Posterior cingulate gyrus (tissue), 11 donors: ENCODE data around the gene IL18BP.
A peak's percentile ranks its signal among the peaks of the same experiment; 100 is the strongest.

Source experiments
- DNase-seq, 10 donors: peaks; one replicate each; pipeline versions ENCODE4 v3.0.0 to v3.0.0-alpha.2; 2020 to 2021; ENCODE audit warnings: mixed read lengths in 3 of 10
- intact Hi-C: fragments of 100-400 bp; cut with DNase I; formaldehyde crosslinking; loops from one replicate; pipeline ENCODE4 v1.15.1; 2023

The IL18BP gene

DNA sequence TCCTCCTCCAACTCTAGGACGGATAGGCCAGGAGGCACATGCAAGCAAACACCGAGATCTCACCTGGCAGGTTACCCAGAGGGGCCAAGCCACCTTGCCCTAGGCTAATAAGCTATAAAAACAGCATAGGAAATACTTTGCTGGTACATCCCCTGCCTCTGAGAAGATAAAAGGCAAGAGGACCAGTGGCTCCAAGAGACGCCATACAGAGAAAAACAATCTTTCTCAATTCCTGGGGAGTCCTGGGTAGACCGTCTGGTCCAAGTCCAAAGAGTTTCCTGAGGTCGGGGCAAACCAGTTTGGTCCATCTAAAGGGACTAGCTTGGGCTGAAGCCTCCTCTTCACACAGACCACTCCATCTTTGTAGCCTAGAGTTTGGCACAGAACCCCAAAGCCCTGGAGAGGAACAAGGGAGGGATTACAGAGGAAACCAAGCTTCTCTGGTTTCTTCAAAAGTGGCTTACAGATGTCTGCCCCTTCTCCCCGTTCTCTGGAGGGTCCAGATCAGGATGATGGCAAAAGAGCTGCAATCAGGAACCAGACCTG is 41.2 kb downstream of the IL18BP start:
- intact Hi-C loops: loop anchor here (2.0 kb wide), 1 partner anchor 41 kb away; the partner anchor contains the start of genes LRRC51 and NUMA1
- DNase-seq: peak in 2 of 10 donors; percentile 19 to 57

DNA sequence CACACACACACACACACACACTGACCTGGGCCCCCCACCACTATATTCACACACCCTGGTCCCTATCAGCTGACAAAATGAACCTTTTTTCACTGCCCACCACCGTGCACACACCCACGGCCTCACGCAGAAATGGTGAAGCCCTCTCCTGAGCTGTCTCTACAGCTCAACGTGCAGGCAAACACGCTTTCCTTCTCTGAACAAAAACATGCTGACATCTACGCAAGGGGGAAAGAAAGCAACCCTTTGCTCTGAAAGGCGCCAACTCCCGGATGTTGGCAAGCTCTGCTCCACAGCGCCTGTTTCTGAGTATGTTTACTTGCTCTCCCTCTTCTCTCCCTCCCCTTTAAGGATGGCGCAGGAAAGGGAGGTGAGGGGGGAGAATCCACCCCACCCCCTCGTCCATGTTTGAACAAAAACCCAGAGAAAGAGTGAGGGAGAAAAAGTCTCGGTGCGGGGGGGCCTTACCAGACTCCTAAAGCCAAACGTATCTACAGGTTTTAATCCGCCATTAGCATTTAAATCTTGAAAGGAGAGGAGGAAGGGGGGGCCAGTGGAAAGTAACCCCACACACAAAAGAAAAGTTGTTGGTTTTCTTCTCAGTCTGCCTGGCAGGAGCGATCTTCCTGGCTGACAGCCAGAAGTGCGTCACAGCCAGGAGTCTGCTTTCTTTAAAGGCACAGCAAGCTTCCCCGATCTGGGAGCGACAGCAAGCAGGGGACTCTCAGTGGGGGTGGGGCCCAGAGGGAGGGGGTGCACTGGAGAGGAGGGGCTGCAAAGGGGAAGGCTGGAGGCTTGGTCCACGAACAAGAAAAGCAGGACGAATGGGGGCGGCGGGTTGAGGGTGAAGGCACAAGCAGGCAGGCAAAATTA is 42.0 kb downstream of the IL18BP start:
- peak; percentile 87 to 99 (median 92) for DNase-seq
- intact Hi-C loops: loop anchor here (2.0 kb wide), 1 partner anchor 40 kb away; the partner anchor contains the start of genes LRRC51 and NUMA1

DNA sequence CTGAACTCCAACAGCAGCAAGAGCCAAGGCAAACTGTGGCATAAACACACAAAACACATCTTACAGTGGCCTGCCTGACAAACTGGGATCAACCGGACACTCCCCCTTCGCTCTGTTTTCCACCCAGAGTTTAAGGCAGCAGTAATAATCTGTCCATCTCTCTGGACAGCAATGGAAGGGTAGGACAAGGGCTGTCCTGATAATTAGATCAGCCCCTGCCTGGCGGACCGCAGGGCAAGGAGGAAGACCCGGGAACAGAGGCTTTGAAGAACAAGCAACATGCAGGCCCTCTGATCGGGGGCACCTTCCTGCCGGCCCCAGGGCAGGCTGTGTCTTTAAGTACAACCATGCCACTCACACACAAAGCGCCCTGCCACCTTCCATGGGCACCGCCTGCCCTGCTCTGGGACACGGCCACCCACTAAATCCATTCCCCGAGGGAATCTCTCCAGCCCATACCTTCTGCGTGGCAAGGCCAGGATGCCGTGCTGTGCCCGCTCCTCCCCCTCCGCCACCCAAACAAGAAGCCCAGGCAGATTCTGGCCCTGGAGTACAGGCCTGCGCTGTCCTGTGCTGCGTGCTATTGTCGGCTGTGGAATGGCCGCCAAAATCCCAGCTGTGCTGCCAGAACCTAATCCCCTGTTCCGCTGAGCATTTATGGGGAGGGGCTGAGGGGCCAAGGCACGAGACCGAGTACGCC is 42.8 kb downstream of the IL18BP start:
- DNase-seq: peak; percentile 72 to 97 (median 82)
- intact Hi-C loops: loop anchor here (2.0 kb wide), 1 partner anchor 39 kb away; the partner anchor contains the start of genes LRRC51 and NUMA1

GRCh38 chr11:72042064-72042745 is 43.5 kb downstream of the IL18BP start:
- DNase-seq: no peak
- intact Hi-C loops: no loop called here

GRCh38 chr11:72045849-72046248 is 47.1 kb downstream of the IL18BP start:
- DNase-seq: no peak
- intact Hi-C loops: no loop called here

DNA sequence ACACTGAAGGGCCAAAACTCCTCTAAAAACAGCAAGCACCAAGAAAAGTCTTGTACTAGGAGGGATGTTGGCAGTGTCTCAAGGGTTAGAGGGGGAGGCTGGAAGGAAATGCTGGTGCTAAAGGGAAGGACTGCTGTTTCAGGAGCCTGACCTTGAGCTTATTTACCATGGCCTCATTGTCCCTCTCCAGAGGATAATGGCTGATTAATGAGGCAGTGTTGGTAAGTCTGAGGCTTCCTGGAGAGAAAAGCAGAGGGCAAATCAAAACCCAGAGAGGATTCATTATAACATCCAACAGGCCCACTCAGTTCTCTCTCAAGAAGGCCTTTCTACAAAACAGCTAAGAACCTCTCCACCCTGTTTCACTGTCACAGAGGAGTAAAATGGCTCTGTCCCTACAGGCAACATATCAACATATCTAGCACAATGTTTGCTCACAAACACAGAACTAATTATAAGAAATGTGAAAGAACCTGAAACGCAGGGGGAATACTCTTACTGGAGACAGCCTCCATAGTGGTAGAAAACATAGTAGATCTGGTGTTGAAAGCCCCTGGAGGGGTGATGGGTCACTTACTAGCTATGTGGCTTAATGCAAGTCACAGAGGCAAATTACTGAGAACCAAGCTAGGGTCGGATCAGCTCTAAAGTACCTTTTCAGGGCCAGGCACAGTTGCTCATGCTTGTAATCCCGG is 50.2 kb downstream of the IL18BP start:
- no peak for DNase-seq

More for the DNA sequence above, 50.2 kb downstream of the IL18BP start:
- intact Hi-C loops: no loop called here
